ENCODE results near the gene ADRA2A. TPM values are rescaled to one million over a fixed set of nuclear protein-coding genes. Genes with fewer than 3 reads are reported as not detected.

The ADRA2A gene
- total RNA-seq, 4 donors from 2014 or later: 0.42 to 3.8 (median 3.6) TPM

DNA sequence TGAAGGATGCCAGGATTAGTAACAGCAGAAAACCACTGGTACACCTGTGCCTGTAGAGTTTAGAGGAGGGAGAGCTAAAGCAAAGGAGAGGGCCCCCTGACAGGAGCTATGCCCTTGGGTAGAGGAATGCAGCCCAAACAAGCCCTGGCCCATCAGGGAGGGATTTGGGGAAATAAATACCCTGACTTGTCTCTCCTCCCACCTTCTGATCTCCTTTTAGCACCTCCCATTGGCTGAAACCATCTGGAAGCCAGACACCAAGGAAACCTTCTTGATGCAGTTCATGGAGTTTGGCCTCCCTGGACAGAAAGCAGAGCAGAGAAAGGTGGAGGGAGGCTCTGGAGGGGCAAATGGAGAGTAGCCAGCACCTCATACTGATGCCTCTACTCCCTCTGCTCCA lies 45.3 kb downstream of the ADRA2A start:
- Histone ChIP-seq H3K36me3 (no peaks in the 10 kb centered on the region), H3K4me3 (no peak overlapping the region), H3K27ac (replicated peaks in 1 of 4) (no peak overlapping the region), H3K9me3 (no peaks in the 10 kb centered on the region), H3K27me3 (peaks cover 0 to 15% (median 0%) of the 10 kb centered on the region in 4 donors), H3K4me1 (no peaks in the 10 kb centered on the region)
- TF ChIP-seq POLR2A (IDR thresholded peaks at IDR 0.05; ENCODE audit: low read depth) (no peak), EP300 (IDR thresholded peaks at IDR 0.05) (no peak), POLR2AphosphoS5 (IDR thresholded peaks at IDR 0.05) (no peak)
- TF ChIP-seq, protein P1, sequence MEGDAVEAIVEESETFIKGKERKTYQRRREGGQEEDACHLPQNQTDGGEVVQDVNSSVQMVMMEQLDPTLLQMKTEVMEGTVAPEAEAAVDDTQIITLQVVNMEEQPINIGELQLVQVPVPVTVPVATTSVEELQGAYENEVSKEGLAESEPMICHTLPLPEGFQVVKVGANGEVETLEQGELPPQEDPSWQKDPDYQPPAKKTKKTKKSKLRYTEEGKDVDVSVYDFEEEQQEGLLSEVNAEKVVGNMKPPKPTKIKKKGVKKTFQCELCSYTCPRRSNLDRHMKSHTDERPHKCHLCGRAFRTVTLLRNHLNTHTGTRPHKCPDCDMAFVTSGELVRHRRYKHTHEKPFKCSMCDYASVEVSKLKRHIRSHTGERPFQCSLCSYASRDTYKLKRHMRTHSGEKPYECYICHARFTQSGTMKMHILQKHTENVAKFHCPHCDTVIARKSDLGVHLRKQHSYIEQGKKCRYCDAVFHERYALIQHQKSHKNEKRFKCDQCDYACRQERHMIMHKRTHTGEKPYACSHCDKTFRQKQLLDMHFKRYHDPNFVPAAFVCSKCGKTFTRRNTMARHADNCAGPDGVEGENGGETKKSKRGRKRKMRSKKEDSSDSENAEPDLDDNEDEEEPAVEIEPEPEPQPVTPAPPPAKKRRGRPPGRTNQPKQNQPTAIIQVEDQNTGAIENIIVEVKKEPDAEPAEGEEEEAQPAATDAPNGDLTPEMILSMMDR (IDR thresholded peaks at IDR 0.05): no peak
- intact Hi-C loops (cut with DNase I): no loop called here
- no peak for DNase-seq (ENCODE audit: extremely low spot score)

DNA sequence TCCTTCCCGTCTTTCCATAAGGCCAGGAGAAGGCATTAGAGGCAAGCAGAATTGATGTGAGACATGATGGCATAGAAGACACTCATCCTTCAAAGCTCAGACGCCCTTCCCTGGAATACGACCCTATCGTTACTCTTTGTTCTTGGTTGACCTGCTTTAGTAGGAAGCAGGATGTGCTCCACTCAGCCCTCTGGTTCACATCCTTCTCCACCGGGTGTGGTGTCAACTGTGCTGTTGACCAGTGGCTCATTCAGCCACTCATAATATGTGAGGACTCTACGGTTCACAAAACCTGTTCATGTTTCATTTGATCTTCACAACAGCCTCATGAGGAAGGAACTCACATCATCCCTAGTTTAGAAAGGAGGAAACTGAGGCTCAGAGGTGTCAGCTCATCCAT lies 47.1 kb downstream of the ADRA2A start:
- H3K4me3 ChIP-seq: no peak overlapping the region
- WGBS: 83% methylated on average over 6 of the region's 6 CpGs
- intact Hi-C loops (cut with DNase I): no loop called here

GRCh38 chr10:111125102-111125501 lies 48.3 kb downstream of the ADRA2A start:
- intact Hi-C loops (cut with DNase I): no loop called here
- Histone ChIP-seq H3K9me3 (no peaks in the 10 kb centered on the region), H3K36me3 (no peaks in the 10 kb centered on the region), H3K27ac (replicated peaks in 1 of 4) (no peak overlapping the region), H3K4me3 (no peak overlapping the region), H3K27me3 (peaks cover 0 to 19% (median 0%) of the 10 kb centered on the region in 4 donors), H3K4me1 (peaks cover 0 to 5% (median 0%) of the 10 kb centered on the region in 4 donors)
- WGBS: 98% methylated on average over 2 of the region's 2 CpGs
- no peak for TF ChIP-seq POLR2A (IDR thresholded peaks at IDR 0.05; ENCODE audit: low read depth)
- no peak for TF ChIP-seq POLR2AphosphoS5 (IDR thresholded peaks at IDR 0.05)
- TF ChIP-seq, protein P1 (IDR thresholded peaks at IDR 0.05): no peak
- TF ChIP-seq EP300 (IDR thresholded peaks at IDR 0.05): no peak
- no peak for DNase-seq (ENCODE audit: extremely low spot score)

More for the DNA sequence above, 47.1 kb downstream of the ADRA2A start:
- H3K27ac ChIP-seq (replicated peaks in 1 of 4): no peak overlapping the region
- H3K4me1 ChIP-seq: peaks cover 0 to 2% (median 0%) of the 10 kb centered on the region in 4 donors
- no peaks in the 10 kb centered on the region for H3K36me3 ChIP-seq
- DNase-seq (ENCODE audit: extremely low spot score): no peak
- H3K27me3 ChIP-seq: peaks cover 0 to 19% (median 0%) of the 10 kb centered on the region in 4 donors
- H3K9me3 ChIP-seq: no peaks in the 10 kb centered on the region
- TF ChIP-seq, protein P1 (IDR thresholded peaks at IDR 0.05): no peak
- TF ChIP-seq EP300 (IDR thresholded peaks at IDR 0.05) (no peak), POLR2A (IDR thresholded peaks at IDR 0.05; ENCODE audit: low read depth) (no peak), POLR2AphosphoS5 (IDR thresholded peaks at IDR 0.05) (no peak)

GRCh38 chr10:111126077-111126476 lies 49.2 kb downstream of the ADRA2A start:
- DNase-seq (ENCODE audit: extremely low spot score): no peak
- Histone ChIP-seq H3K27me3 (peaks cover 0 to 19% (median 0%) of the 10 kb centered on the region in 4 donors), H3K4me1 (peaks cover 0 to 5% (median 0%) of the 10 kb centered on the region in 4 donors), H3K36me3 (no peaks in the 10 kb centered on the region), H3K27ac (replicated peaks in 1 of 4) (no peak overlapping the region), H3K9me3 (no peaks in the 10 kb centered on the region), H3K4me3 (no peak overlapping the region)
- intact Hi-C loops (cut with DNase I): no loop called here
- TF ChIP-seq EP300 (IDR thresholded peaks at IDR 0.05) (no peak), POLR2AphosphoS5 (IDR thresholded peaks at IDR 0.05) (no peak), POLR2A (IDR thresholded peaks at IDR 0.05; ENCODE audit: low read depth) (no peak)
- TF ChIP-seq, protein P1 (IDR thresholded peaks at IDR 0.05): no peak
- 73% methylated on average over 2 of the region's 2 CpGs for WGBS

All from esophagus muscularis mucosa (tissue), 4 donors.